Stimulated activated CD4-positive, alpha-beta T cell treated with anti-CD3 and anti-CD28 coated beads, Interleukin-15, amount 100 ng/mL, for 24 hours (primary cell): ENCODE data around the gene PSME1.

Experiments
- DNase-seq: peaks from one replicate; pipeline ENCODE4 v3.0.0-alpha.2; 2020

The PSME1 gene

DNA sequence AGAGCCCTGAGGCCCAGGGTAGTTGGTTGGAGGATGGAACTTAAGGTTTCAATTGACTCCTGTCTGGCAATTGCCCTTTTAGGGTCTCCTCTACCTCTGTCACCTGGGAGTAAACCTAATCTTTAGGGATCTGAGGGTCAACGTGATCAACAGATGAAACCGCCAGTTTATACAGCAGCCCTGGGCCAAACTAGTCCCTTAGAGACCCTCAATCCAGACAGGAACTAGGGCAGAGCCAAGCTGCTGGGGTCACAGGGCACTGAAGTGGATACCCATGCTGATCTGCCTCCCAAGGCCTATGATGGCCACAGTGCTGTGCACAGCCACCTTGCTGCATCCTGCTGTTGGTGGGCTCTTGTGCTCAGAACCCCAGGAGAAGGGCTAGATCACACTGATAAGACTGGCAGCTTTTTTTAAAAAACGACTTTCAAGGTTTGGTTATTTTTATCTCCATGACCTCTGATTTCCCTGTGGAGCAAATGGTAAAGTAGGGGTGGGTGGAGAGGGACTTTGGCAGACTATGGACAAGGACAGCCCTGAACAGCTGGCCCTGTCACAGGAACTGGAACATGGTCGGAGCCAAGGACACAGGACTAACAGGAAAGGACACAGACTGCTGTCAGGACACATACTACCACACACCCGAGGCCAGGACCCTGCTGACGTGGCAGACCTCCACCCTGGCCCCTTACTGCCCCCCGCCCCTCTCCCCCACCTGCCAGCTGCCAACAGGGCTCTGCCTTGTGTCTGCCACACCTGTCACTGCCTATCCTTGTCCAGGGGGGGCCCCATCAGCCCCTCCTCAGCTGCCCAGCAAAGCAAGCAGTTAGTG lies 5.1 kb upstream of the PSME1 start:
- DNase-seq, result no peak

- no peak for DNase-seq
Measured at GRCh38 chr14:24131549-24131966, 4.4 kb upstream of the PSME1 start.

DNA sequence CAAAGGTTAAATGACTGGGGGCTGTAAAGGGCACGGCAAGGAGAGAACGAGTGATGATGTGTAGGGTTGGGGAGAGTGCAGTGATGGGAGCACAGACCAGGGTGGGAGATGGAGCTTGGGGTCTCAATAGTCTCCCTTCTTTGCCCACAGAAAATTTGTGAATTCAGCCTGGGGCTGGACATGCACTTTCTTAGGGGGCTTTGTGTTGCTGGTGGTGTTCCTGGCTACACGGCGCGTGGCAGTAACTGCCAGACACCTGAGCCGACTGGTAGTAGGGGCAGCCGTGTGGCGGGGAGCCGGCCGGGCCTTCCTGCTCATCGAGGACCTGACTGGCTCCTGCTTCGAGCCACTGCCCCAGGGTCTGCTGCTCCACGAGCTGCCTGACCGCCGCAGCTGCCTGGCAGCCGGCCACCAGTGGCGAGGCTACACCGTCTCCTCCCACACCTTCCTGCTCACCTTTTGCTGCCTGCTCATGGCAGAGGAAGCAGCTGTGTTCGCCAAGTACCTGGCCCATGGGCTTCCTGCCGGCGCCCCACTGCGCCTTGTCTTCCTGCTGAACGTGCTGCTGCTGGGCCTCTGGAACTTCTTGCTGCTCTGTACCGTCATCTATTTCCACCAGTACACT lies 3.8 kb upstream of the PSME1 start:
- DNase-seq, result peak; percentile 44

DNA sequence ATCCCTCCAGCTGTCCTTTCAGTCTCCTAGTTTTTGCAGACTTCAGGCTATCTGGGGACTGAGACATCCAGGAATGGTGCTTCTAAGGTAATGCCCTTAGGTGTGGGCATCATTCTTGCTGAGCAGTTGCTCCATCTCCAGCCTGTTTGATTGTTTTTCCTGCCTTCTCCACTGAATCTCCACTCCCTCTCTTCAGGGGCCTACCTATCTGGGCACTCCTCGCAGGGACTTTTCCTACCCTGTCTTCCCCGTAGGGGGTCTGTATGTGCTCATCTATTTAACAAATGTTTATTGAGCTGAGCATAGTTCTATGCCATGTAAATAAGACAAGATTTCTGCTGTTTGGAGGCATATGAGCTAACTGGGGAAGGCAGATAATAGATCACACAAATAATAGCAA lies 3.0 kb upstream of the PSME1 start:
- DNase-seq, result no peak

- no peak for DNase-seq
Measured at GRCh38 chr14:24133735-24134134, 2.3 kb upstream of the PSME1 start.

GRCh38 chr14:24135584-24135833 lies 485 bp upstream of the PSME1 start:
- DNase-seq, result no peak

GRCh38 chr14:24136684-24137528 lies 912 bp downstream of the PSME1 start:
- DNase-seq, result peak; percentile 46

DNA sequence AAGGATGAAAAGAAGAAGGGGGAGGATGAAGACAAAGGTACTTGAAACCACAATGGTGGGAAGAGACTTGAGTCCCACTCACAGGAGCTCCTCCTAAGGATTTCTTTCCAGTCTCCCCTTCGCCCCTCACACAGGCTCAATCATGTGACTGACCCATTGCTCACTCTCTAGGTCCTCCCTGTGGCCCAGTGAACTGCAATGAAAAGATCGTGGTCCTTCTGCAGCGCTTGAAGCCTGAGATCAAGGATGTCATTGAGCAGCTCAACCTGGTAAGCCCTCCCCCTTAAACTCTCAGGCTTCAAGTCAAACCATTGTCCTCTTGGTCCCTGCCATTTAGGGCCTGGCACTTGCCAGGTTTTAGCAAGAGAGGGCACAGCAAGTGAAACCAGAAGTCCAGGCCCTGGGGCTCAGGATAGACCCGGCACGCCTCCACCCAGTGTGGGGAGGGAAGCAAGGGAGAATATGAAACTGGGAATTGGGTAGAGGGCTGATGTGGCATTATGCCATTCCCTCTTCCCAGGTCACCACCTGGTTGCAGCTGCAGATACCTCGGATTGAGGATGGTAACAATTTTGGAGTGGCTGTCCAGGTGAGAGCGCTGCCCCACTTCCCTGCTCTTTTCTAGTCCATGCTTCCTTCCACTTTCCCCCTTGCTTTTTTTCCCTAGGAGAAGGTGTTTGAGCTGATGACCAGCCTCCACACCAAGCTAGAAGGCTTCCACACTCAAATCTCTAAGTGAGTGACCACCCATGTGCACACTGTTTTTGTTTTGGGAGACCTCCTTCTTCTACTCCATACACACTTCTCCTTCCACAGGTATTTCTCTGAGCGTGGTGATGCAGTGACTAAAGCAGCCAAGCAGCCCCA lies 1.8 kb downstream of the PSME1 start:
- no peak for DNase-seq

DNA sequence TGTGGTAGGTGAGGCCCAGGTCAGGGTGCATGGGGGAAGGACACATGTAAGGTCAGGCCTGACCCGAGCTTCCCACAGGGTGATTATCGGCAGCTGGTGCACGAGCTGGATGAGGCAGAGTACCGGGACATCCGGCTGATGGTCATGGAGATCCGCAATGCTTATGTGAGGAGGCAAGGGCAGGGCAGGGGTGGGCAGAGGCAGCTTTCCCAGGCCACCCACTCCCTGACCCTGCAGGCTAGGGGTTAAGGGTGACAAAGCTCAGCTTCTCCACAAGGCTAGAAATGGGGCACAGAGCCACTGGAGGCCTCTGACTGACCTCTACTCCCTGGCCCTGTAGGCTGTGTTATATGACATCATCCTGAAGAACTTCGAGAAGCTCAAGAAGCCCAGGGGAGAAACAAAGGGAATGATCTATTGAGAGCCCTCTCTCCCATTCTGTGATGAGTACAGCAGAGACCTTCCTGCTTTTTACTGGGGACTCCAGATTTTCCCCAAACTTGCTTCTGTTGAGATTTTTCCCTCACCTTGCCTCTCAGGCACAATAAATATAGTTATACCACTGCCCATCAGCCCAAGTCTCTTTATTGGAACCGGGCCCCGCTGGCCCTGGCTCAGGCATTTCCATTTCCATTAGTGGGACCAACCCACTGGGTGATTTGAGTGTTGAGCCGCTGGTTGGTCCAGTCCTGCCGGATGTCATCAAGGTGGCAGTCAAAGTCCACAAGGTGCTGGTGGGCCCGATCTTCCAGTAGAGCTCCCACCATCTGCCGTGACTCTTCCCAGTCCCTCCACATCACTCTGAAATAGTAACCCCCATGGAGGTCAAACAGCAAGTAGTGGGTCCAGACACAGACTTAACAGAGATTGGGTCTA lies 2.6 kb downstream of the PSME1 start:
- no peak for DNase-seq

DNA sequence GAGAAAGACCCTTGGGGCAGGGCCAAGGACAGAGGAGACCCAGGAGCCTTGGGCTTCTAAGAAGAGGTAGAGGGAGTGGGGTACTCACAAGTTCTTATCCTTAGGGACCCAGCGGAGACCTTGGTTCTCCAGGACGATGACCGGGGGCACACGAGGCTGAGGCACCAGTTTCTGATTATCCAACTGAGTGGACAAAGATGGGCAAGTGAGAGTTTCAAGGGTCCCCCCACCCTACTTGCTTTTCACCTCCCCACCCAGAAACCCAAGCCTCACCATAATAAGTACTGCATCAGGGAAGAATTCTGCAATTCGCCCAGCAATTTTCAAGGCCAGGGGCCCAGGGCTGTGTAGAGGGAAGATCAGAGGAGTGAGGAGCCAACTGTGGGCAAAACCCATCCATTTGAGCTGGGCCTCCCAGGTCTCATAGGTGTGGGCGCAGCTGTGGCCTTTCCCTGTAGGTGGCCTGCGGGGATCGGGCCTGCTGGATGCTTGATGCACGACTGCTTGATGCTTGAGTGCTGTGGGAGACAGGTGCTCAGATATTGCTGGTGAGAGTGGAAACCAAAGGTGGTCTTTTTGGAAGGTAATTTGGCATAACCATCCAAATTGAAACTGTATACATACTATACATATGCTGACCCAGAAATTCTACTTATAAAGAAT lies 3.4 kb downstream of the PSME1 start:
- peak; percentile 54 for DNase-seq

DNA sequence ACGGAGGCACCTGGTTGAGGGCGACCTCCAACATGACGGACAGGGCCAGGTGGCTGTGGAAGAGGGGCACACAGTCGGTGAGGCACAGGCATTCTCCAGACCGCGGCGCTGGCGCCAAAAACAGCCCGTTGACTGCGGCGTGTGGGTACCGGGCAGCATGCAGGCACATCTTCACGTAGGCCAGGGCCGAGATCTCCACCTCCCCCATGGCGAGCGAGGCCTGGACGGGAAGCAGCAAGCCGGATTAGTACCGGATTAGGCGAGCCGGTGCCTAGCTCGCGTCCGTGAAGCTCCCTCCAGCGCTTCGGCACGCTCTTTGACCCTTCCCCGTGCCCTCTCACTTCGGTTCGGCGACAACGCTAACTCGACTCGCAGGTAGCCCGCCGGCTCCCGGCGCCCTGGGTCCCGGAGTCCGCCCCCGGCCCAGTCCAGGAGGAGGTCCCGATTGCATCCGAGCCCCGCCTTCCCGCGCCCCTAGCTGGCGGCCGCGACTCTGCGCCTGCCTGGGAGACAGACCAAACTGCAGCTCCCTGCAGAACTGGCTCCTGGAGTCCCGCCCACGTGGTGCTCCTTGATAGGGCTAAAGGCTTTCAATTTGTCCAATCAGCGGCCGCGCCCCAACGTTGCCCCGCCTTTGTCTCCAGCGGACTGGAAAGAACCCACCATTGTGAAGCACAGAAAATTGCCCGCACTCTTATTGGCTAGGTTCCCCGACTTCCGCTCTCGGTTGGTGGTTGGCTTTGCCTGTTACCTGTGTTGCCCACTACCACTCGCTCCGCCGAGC lies 5.3 kb downstream of the PSME1 start, which contains the start of gene EMC9:
TSS of gene EMC9 (minus strand) at position 495 of the 784 bp plus-strand sequence. CDS start at position 208, 287 bp downstream.
- DNase-seq, result peak; percentile 100

GRCh38 chr14:24143511-24143910 lies 7.5 kb downstream of the PSME1 start:
- no peak for DNase-seq

DNA sequence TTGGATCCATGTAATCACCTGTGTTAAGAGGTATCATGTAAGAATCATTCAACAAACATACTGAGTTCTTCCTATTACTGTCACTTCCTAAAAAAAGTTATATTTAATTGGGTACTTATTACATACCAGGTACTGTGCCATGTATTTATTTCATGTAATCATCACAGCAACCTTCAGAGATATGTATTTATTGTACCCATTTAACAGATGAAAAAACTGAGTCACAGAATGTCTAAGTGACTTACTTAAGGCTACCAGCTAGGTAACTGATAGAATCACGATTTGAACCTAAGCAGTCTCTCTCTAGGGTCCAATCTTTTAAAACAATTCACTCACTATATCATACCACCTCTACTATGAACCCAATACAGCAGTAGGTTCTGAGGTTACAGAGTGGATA lies 8.5 kb downstream of the PSME1 start:
- no peak for DNase-seq

DNA sequence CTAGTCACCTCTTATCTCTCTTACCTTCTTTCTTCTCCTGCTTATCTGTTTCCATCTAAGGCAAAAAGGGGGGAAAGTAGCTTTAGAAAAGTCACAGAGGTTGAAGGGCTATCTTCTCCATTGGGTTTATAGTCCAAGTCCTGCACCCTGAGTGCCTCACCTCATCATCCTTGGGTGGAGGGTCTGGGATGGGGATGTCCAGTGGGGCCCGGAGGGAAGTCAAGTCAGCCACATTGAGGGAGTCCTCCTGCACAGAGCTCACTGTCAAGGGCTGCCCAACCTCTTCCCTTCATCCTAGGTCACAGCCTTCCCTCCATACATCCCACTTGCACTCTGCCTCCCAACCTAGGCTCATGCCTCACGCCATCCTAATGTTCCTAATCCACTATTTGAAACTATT lies 9.2 kb downstream of the PSME1 start:
- DNase-seq, result no peak

DNA sequence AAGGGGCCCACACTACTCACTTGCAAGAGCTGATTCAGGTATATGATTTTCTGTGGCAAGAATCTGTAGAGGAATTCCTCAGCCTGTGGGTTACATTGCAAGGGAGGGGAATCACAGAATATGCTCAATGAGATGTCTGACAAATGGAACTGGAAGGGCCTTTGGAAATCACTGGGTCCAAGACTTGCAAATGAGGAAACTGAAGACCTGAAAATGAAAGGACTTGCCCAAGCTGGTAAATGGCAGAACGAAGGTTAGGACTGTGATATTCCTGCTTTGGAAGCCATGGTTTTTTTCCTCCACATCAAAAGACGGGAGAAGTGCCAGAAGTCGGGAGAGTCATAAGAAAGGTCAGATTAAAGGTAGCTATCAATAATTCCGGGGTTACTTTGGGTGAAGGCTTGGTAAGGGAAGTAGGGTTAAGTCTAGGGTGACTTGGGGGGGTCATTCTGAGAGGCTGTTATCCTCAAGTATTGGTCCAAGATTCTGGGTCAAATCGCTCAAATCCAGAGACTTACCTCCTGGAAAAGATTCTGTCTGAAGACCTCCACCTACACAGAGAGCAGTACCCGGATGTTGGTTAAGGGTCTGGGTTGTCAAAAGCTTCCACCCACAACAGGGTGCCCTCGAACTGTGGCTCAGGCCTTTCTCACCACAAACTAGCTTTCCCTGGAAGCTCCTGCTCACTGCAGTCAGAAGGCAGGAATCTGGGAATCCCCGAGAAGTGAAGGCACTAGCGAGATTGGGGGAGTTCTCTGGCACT lies 9.9 kb downstream of the PSME1 start:
- no peak for DNase-seq

DNA sequence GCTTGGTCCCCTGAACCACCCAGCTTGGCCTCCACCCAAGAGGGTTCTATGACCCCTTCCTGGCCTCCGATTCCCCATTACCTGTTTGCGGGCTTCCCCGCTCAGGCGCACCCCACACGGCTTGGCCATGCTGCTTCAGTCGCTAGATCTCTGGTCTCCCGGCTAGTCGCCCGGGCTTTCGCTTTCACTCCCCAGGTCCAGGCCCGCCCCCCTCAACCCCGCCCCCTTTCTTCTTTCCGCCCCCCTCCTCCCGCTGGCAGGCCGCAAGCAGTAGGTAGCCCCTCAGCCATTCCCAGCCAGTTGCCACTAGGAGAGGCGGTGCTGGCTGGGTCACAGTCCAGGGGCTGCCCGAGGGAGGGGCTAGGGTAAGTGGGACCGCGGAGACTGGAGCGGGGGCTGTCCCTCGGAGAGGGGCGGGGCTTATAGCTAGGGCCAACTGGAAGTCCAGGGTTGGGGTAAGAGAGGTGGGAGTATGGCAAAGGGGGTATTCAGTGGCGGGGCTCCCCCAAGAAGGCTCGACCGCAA lies 10.5 kb downstream of the PSME1 start, which contains the start of gene PSME2:
TSS of gene PSME2 (minus strand) at position 158 of the 525 bp plus-strand sequence. CDS start at position 129, 29 bp downstream.
- DNase-seq, result peak; percentile 97

DNA sequence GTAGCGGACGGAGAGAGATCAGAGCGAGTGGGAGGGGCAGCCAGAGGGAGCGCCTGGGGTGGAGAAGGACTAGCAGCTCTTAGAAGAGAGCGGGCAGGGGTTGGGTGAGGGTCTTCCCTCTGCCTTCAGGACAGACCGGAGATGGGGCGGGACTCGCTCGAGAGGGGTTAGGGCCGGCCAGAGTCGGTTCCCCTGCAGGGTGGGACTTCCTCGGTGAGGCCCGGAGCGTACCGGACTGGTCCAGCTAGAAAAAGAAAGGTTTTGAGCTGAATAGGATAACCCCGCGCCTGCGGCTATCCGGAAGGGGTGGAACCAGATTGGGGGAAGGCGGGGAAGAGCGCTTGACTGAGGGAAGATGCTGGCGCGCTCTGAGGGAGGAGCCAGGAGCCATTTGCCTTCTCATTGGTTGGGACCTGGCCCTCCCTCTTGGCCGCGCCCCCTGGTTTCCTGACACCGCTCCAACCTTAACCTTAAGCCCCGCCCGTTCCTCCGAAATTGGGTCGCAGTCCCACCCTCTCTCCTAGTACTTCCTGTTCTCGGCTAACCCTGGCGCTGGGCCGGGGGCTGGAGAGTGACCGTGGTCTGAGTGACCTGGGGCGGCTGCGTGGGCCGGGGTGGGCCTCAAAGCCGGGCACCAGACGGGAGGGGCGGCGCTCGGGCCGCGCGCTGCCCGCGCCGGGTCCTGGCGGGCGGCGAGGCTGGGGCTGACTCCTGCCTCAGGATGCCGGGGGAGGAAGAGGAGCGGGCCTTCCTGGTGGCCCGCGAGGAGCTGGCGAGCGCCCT lies 11.2 kb downstream of the PSME1 start, which contains the start of gene RNF31:
TSS of gene RNF31 (plus strand) at position 521 of the 783 bp plus-strand sequence. CDS start at position 722, 201 bp downstream.
- DNase-seq, result peak; percentile 100
